HUES64 (cell line): ENCODE measurements around the gene CACNA1S.

Experiments
- H3K27ac ChIP-seq: 2 replicates; pipeline ENCODE4 v1.7.0; 2013; ENCODE audit warnings: low read depth, low read length, inconsistent platforms
- H3K27me3 ChIP-seq: 2 replicates; pipeline ENCODE4 v1.6.1; 2013; ENCODE audit warnings: mild to moderate bottlenecking, low read length; ENCODE audit not compliant: insufficient read depth
- H3K36me3 ChIP-seq: 2 replicates; pipeline ENCODE4 v1.6.1; 2013; ENCODE audit warnings: mild to moderate bottlenecking, low read length; ENCODE audit not compliant: insufficient read depth
- H3K4me1 ChIP-seq: 2 replicates; pipeline ENCODE4 v1.6.1; 2013; ENCODE audit warnings: mild to moderate bottlenecking, low read length, moderate library complexity; ENCODE audit not compliant: insufficient read depth
- H3K4me3 ChIP-seq: 2 replicates; pipeline ENCODE4 v1.5.1; 2013; ENCODE audit warnings: mild to moderate bottlenecking, low read length, moderate library complexity
- H3K9ac ChIP-seq: 2 replicates; pipeline ENCODE4 v1.6.1; 2013; ENCODE audit warnings: mild to moderate bottlenecking, low read depth, low read length
- H3K9me3 ChIP-seq: 2 replicates; pipeline ENCODE4 v1.6.1; 2013; ENCODE audit warnings: low read depth, low read length; ENCODE audit not compliant: insufficient read depth
- WGBS: fragments of 150-250, 120-280 bp; methylation state at CpG from one replicate; pipeline ENCODE4 v1.1.7; 2013; ENCODE audit warnings: missing lambda C conversion rate; 5-methylcytosine and 5-hydroxymethylcytosine counted together

CACNA1S gene

DNA sequence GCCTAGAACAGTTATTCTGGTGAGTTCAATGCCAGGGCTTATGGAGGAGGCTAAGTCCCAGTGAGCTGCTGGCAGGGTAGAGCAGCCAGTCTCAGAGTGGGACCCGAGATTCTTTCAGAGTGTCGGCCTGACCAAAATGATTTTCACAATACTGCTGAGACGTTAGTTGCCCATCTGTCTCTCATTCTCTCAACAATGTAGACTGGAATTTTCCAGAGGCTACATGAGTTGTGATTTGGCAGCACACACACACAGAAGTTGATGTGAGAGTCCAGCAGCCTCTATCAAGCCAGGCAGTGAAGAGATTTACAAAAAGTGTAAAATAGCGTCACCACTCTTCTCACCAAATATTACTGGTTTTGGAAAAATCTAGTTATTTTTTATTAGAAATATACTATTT lies 21.7 kb downstream of the CACNA1S start:
- no peaks in the 10 kb centered on the region; the same call in 1 of the 2 replicates for H3K4me1 ChIP-seq
- no peaks in the 10 kb centered on the region for H3K9me3 ChIP-seq
- no peak overlapping the region for H3K4me3 ChIP-seq
- no peak overlapping the region for H3K9ac ChIP-seq
- H3K27me3 ChIP-seq: no peaks in the 10 kb centered on the region
- H3K36me3 ChIP-seq: no peaks in the 10 kb centered on the region
- 90% methylated on average over 3 of the region's 4 CpGs for WGBS
- no peak overlapping the region for H3K27ac ChIP-seq

DNA sequence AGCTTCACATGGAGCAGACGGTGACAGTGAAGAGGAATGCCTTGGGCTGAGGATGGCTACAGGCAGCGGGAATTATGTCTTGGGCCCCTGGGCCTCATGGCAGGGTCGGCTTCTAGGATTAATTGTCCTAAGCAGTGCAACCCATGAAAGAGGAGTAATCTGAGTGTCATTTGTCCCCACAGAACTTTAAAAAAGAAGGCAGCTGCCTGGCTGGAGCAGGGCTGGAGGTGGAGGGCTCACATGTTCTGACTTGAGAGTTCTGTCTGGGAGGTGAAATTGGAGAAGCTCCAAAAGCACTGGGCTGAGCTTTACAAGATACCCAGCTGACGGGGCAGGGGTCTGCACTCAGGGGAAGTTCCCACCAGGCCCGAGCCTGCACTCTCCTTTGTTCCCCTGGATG lies 22.6 kb downstream of the CACNA1S start:
- no peaks in the 10 kb centered on the region for H3K9me3 ChIP-seq
- H3K27me3 ChIP-seq: no peaks in the 10 kb centered on the region
- H3K4me1 ChIP-seq: no peaks in the 10 kb centered on the region; the same call in 1 of the 2 replicates
- 72% methylated on average over 5 of the region's 5 CpGs for WGBS
- no peaks in the 10 kb centered on the region for H3K36me3 ChIP-seq
- H3K27ac ChIP-seq: no peak overlapping the region
- H3K9ac ChIP-seq: no peak overlapping the region
- H3K4me3 ChIP-seq: no peak overlapping the region

DNA sequence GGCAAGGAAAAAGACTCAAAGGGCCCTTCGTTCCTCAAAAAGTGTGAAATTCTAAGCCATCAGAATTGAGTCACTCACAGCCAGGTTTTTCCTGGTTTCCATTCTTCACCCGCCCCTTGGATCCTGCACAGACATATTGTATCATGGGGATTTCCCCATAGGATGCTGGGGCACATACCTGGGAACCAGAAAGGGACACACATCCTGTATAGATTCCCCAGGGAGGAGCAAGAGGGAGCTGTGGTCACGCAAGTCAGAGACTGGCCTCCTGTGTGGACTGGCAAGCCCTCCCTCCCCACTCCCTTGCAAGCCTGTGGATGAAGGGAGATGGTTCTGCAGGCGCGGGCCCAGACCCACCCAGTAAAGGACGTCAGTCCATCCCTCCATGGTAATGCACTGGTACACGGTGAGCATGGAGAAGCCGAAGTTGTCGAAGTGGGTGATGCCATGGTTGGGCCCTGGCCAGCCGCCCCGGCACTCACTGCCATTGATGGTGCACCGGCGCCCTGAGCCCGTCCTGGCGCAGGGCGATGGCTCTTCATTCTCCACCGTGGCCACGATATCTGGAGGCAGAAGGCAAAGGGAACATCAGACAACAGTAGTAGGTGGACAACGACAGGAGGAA lies 23.2 kb downstream of the CACNA1S start:
- Histone ChIP-seq H3K9ac (no peak overlapping the region), H3K27me3 (no peaks in the 10 kb centered on the region), H3K27ac (no peak overlapping the region), H3K4me1 (no peaks in the 10 kb centered on the region; the same call in 1 of the 2 replicates), H3K9me3 (no peaks in the 10 kb centered on the region), H3K36me3 (no peaks in the 10 kb centered on the region), H3K4me3 (no peak overlapping the region)
- 92% methylated on average over 19 of the region's 19 CpGs for WGBS

DNA sequence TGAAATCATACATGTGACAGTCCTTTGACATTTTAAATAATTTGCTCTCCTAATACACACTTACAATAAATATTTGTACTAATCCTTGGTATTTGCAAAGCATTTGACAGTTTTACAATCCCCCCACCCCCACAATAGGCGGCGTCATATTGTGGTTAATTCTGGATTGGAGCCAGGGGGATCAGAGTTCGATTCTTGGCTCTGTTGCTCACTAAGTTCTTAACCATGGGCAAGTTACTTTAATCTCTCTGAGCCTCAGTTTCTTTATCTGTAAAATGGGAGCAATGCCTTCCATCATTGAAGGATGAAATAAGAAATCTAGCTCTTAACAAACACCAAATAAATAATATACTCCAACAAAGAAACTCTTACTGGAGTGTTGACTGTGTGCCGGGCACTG lies 23.8 kb downstream of the CACNA1S start:
- 87% methylated on average over 3 of the region's 4 CpGs for WGBS
- Histone ChIP-seq H3K27ac (no peak overlapping the region), H3K4me3 (no peak overlapping the region), H3K36me3 (no peaks in the 10 kb centered on the region), H3K27me3 (no peaks in the 10 kb centered on the region), H3K9me3 (no peaks in the 10 kb centered on the region), H3K9ac (no peak overlapping the region), H3K4me1 (no peaks in the 10 kb centered on the region; the same call in 1 of the 2 replicates)

DNA sequence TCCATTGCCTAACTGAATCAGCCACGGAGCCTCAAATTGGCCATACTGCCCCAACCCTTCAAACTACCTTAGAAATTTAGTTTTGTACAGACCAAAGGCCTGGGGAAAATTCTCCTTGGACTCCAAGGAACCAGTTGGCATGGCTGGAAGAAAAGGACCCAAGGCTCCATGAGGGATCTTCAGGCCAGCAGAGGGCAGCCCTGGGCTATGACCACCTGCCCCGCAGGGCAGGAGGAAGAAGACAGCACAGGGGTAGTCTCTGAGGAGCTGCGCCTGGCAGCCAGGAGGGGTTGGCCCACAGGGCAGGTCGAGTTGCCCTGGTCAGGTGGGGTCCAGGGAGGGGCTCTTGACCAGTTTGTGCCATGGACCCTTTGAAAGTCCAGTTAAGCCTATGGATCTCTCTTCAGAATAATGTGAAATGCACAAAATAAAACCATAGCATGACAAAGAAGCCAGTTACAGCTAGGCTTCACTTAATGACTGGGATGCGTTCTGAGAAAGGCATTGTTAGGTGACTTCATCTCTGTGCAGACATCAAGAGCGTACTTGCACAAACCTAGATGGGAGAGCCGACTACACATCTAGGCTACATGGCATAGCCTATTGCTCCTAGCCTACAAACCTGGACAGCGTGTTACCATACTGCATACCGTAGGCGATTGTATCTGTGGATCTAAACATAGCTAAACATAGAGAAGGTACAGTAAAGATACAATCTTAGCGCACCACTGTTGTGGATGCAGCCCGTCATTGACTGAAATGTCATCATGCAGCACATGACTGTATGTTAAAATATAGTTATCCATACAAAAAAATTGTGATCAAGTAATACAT lies 26.1 kb downstream of the CACNA1S start:
- H3K4me1 ChIP-seq: no peaks in the 10 kb centered on the region; the same call in 1 of the 2 replicates
- H3K36me3 ChIP-seq: no peaks in the 10 kb centered on the region
- 72% methylated on average over 11 of the region's 12 CpGs for WGBS
- no peaks in the 10 kb centered on the region for H3K27me3 ChIP-seq
- H3K27ac ChIP-seq: no peak overlapping the region
- no peaks in the 10 kb centered on the region for H3K9me3 ChIP-seq
- no peak overlapping the region for H3K9ac ChIP-seq
- no peak overlapping the region for H3K4me3 ChIP-seq

DNA sequence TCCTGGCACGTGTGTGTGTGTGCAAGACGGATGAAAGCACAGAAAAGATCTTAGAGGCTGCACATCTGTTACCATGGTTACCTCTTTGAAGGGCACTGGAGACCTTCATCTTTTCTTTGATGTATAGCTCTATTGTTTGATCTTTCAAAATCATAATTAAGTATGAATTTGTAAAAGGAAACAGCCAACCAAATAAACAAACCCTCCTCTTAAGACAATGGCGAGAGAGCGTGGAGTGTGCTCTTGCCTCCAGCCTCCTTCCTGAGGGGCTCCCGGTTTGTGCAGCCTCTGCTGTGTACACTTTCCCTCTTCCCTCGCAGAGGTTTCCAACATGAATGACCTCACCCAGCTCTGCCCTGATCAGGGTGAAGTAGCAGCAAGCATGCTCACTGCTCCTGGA lies 27.9 kb downstream of the CACNA1S start:
- Histone ChIP-seq H3K4me1 (no peaks in the 10 kb centered on the region; the same call in 1 of the 2 replicates), H3K27ac (no peak overlapping the region), H3K4me3 (no peak overlapping the region), H3K9ac (no peak overlapping the region), H3K27me3 (no peaks in the 10 kb centered on the region), H3K9me3 (no peaks in the 10 kb centered on the region), H3K36me3 (no peaks in the 10 kb centered on the region)
- WGBS: 86% methylated on average over 6 of the region's 6 CpGs

DNA sequence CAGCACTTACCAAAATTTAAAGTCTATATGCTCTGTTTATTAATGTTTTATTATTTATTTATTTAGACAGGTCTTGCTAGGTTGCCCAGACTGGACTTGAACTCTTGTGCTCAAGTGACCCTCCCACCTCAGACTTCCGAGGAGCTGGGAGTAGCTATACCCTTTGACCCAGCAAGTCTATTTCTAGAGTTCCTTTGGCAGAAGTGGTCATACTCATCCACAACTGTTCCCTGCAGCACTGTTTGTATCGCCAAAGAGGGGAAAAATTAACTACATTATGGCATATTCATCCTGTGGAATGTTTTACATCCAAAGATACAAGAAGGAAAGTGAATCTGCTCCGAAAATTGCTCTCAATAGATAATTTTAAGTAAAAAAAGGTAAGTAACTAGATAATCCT lies 28.5 kb downstream of the CACNA1S start:
- no peaks in the 10 kb centered on the region for H3K36me3 ChIP-seq
- H3K4me3 ChIP-seq: no peak overlapping the region
- WGBS: 95% methylated on average over 2 of the region's 3 CpGs
- H3K27ac ChIP-seq: no peak overlapping the region
- H3K9me3 ChIP-seq: no peaks in the 10 kb centered on the region
- no peak overlapping the region for H3K9ac ChIP-seq
- no peaks in the 10 kb centered on the region for H3K27me3 ChIP-seq
- H3K4me1 ChIP-seq: no peaks in the 10 kb centered on the region

DNA sequence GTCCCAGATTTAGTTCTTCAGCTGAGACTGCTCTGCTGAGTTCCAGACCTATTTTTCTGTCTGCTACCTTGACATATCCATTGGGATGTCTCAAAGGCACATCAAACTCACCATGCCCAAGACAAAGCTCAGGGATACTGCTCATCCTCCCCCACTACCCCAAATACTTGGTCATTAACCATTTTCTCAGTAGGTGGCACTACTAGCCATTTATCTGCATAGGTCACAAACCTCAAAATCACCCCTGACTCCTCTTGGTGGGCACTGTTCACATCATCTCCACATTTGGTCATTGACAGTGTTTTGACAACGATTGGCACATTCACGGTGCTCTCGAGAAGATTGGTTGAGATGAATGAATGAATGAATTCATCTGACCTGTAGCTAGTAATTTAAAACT lies 32.1 kb downstream of the CACNA1S start:
- WGBS: no CpG with 5 or more reads among the region's 3 CpGs
- Histone ChIP-seq H3K27me3 (no peaks in the 10 kb centered on the region), H3K4me3 (no peak overlapping the region), H3K4me1 (no peaks in the 10 kb centered on the region), H3K9me3 (no peaks in the 10 kb centered on the region), H3K36me3 (no peaks in the 10 kb centered on the region), H3K27ac (no peak overlapping the region), H3K9ac (no peak overlapping the region)

DNA sequence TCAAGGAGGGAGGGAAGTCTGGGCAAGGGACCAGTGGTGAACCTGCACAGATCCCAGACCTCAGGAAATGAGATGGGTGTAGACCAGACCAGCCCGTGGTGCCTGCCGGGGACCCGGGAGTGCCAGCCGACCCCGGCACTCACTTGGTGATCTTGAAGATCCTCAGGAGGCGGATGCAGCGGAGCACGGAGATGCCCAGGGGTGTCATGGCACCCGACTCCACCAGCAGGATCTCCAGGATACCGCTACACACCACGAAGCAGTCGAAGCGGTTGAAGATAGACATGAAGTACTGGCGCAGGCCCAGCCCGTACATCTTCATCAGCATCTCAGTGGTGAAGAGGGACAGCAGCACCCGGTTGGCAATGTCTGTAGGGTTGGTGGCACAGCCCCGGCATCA lies 34.5 kb downstream of the CACNA1S start:
- Histone ChIP-seq H3K9me3 (no peaks in the 10 kb centered on the region), H3K36me3 (no peaks in the 10 kb centered on the region), H3K4me3 (no peak overlapping the region), H3K4me1 (no peaks in the 10 kb centered on the region), H3K27me3 (no peaks in the 10 kb centered on the region), H3K27ac (no peak overlapping the region), H3K9ac (no peak overlapping the region)
- 94% methylated on average over 17 of the region's 17 CpGs for WGBS

DNA sequence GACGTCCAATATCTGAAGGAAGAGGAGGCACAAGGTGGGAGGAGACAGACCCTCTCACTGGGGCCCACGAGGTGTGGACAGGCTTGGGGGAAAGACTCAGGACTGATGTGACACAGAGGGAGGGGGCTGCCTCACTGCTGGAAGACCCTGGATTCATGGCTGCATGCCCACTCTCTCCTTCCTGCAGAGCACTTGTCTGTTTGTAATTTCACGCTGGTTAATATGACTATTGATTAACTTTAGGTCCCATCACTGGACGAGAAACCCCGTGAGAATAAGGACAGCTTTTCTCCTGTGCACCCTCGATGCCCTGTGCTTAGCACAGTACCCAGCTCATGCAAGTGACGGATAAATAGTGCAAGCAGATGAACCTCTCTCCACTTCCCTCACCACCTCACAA lies 35.1 kb downstream of the CACNA1S start:
- H3K36me3 ChIP-seq: no peaks in the 10 kb centered on the region
- H3K9me3 ChIP-seq: no peaks in the 10 kb centered on the region
- H3K9ac ChIP-seq: no peak overlapping the region
- H3K27ac ChIP-seq: no peak overlapping the region
- H3K4me3 ChIP-seq: no peak overlapping the region
- no peaks in the 10 kb centered on the region for H3K4me1 ChIP-seq
- H3K27me3 ChIP-seq: no peaks in the 10 kb centered on the region
- 88% methylated on average over 7 of the region's 7 CpGs for WGBS

DNA sequence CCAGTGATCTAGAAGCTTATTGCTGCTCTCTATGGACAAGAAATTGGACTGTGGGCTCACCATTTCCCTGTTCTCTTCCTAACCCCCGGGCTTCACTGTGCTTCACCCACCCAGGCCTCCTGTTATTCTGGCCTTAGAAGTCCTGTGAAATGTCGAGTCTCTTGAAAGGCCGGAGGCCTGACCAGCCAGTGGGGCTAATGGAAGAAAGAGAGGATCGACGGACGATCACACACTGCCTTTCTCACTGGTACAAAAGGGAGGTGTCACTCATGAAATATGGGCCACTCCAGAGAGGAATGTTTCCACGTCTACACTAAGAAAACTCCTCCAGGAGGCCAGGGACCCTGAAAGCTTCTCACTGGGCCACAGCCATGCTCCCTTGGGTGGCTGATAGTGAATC lies 36.1 kb downstream of the CACNA1S start:
- Histone ChIP-seq H3K4me3 (no peak overlapping the region), H3K36me3 (no peaks in the 10 kb centered on the region), H3K27me3 (no peaks in the 10 kb centered on the region), H3K9ac (no peak overlapping the region), H3K4me1 (no peaks in the 10 kb centered on the region), H3K27ac (no peak overlapping the region), H3K9me3 (no peaks in the 10 kb centered on the region)
- 84% methylated on average over 7 of the region's 7 CpGs for WGBS
